Heart right ventricle (tissue), 16 donors: ENCODE results near the gene PCNP. TPM values are rescaled to one million over a fixed set of nuclear protein-coding genes. Genes with fewer than 3 reads are reported as not detected.

Experiments used
- ATAC-seq, 8 donors: fragments of 200-7000 bp; cut with Tn5 transposase; one replicate each; pipeline ENCODE4 v1.9.1; 2020; ENCODE audit warnings: mild to moderate bottlenecking in 8 of 8, moderate library complexity in 8 of 8, moderate number of reproducible peaks in 1 of 8
- DNase-seq, 2 donors: peaks; one replicate each; pipeline ENCODE4 v3.0.0-alpha.2; 2020
- H3K27ac ChIP-seq, 10 donors: fragments of 200-600 bp; sonication (generic) in 2 of 10; one replicate each; pipeline versions ENCODE4 v1.5.0 to v1.8.0; 2020 to 2022; ENCODE audit warnings: mild to moderate bottlenecking in 3 of 10
- H3K27me3 ChIP-seq, 7 donors: fragments of 200-600 bp; one replicate each; pipeline ENCODE4 v1.8.0; 2021 to 2022; ENCODE audit warnings: mild to moderate bottlenecking in 2 of 7
- H3K36me3 ChIP-seq, 9 donors: fragments of 200-600 bp; sonication (generic) in 1 of 9; one replicate each; pipeline versions ENCODE4 v1.5.0 to v1.8.0; 2020 to 2022; ENCODE audit warnings: mild to moderate bottlenecking in 2 of 9
- H3K4me1 ChIP-seq, 9 donors: fragments of 200-600 bp; sonication (generic) in 1 of 9; one replicate each; pipeline versions ENCODE4 v1.5.0 to v1.8.0; 2020 to 2022; ENCODE audit warnings: mild to moderate bottlenecking in 4 of 9
- H3K4me3 ChIP-seq, 10 donors: fragments of 200-600 bp; sonication (generic) in 2 of 10; one replicate each; pipeline versions ENCODE4 v1.5.0 to v1.8.0; 2020 to 2022; ENCODE audit warnings: mild to moderate bottlenecking in 7 of 10, moderate library complexity in 2 of 10
- H3K9me3 ChIP-seq, 11 donors: fragments of 200-600 bp in 10 of 11; sonication (generic) in 2 of 11; one replicate each; pipeline versions ENCODE4 v1.5.0 to v1.8.0; 2013 to 2022; ENCODE audit warnings: mild to moderate bottlenecking in 2 of 11, control low read depth in 1 of 11, moderate library complexity in 1 of 11
- WGBS, 2 donors: extraction: QIAGEN DNeasy Blood & Tissue Kit; methylation state at CpG; one replicate each; pipeline ENCODE4 v1.1.7; 2013; ENCODE audit warnings: inconsistent platforms in 1 of 2; 5-methylcytosine and 5-hydroxymethylcytosine counted together
- intact Hi-C, 10 donors: fragments of 100-400 bp; cut with DNase I; formaldehyde crosslinking; loops; one replicate each; pipeline versions ENCODE4 v1.11.1 to v1.14.2; 2022
- polyA plus RNA-seq, 2 donors: library from polyadenylated mRNA; stranded (reverse); fragments of 200-250 nt; gene quantifications; one replicate each; pipeline ENCODE4 v1.2.3, GENCODE V29; 2013
- total RNA-seq, 10 donors: library from RNA; stranded (reverse); fragmentation: NEBNext Ultra II Directional in 3 of 10; extraction: Animal tissue kit (Norgen Biotek cat#: 25700) in 3 of 10; gene quantifications; one replicate each; pipeline versions ENCODE4 v1.2.1 to v1.2.4, GENCODE V29; 2021 to 2023
- TF ChIP-seq, protein P1 (sequence below), 9 donors: fragments of 200-600 bp; sonication (generic) in 2 of 9; IDR thresholded peaks; one replicate each; pipeline versions ENCODE4 v1.5.0 to v1.8.0; 2021 to 2022; ENCODE audit warnings: antibody characterized with exemption in 9 of 9, mild to moderate bottlenecking in 5 of 9, moderate library complexity in 1 of 9
- donor health status: Arrhythmogenic right ventricular cardiomyopathy.
- donor health status: ischemic (EF 13 %, LVEDD 7.1; RV severe dilation, severe dysfunction).
- donor health status: healthy with polysubstance abuse.
- donor health status: DM: no; HTN: yes; CAD: no.
- donor health status: DM: no; HTN: no; CAD: no.
- donor health status: ischemic (EF 25% LVEDD 6.9; RV normal size, moderate dysfunction).
- donor health status: ischemic (EF 25% LVEDD 5.7; RV mildly dilated, moderate dysfunction).
- donor health status: healthy.
- donor health status: DM: yes; HTN: yes; CAD: no.
- donor health status: Ischemic cardiomyopathy.
- donor health status: ischemic (EF 35%, LVEDD 5.7; RV mildly dilated, moderate dysfunction).
- donor health status: nonischemic (EF 11% LVEDD 7.7; RV severe dilation, severe dysfunction).
- donor health status: DM: yes; HTN: yes; CAD: no.
- donor health status: PGD.
- donor health status: ischemic (EF 29% LVEDD 5.4; RV normal size, mild dysfunction).
- donor health status: nonischemic (EF 23%, LVEDD 6.1; RV moderate dilation, normal function).

The PCNP gene
- total and polyA plus RNA-seq, 12 donors = 64.3 to 145 (median 121) TPM

DNA sequence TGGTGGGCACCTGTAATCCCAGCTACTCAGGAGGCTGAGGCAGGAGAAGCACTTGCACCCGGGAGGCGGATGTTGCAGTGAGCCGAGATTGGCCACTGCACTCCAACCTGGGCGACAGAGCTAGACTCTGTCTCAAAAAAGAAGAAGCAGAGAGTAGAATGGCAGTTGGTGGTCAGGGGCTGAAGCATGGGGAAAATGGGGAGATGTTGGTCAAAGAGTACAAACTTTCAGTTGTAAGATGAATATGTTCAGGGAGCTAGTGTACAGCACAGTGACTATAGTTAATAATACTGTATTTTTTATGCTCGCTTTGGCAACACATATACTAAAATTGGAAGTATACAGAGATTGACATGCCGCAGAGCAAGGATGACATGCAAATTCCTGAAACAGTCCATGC lies 41.5 kb downstream of the PCNP start:
- no peak overlapping the region for H3K27ac ChIP-seq
- no peak for DNase-seq
- no peaks in the 10 kb centered on the region for H3K36me3 ChIP-seq
- H3K27me3 ChIP-seq = no peaks in the 10 kb centered on the region
- no peaks in the 10 kb centered on the region for H3K4me1 ChIP-seq
- no peak for ATAC-seq
- intact Hi-C loops = no loop called here
- peaks cover 0 to 11% (median 0%) of the 10 kb centered on the region in 11 donors for H3K9me3 ChIP-seq
- TF ChIP-seq, protein P1, sequence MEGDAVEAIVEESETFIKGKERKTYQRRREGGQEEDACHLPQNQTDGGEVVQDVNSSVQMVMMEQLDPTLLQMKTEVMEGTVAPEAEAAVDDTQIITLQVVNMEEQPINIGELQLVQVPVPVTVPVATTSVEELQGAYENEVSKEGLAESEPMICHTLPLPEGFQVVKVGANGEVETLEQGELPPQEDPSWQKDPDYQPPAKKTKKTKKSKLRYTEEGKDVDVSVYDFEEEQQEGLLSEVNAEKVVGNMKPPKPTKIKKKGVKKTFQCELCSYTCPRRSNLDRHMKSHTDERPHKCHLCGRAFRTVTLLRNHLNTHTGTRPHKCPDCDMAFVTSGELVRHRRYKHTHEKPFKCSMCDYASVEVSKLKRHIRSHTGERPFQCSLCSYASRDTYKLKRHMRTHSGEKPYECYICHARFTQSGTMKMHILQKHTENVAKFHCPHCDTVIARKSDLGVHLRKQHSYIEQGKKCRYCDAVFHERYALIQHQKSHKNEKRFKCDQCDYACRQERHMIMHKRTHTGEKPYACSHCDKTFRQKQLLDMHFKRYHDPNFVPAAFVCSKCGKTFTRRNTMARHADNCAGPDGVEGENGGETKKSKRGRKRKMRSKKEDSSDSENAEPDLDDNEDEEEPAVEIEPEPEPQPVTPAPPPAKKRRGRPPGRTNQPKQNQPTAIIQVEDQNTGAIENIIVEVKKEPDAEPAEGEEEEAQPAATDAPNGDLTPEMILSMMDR (IDR thresholded peaks at IDR 0.05) = no peak
- 93 to 96% methylated on average over 6 of the region's 6 CpGs for WGBS, 2 donors
- no peak overlapping the region for H3K4me3 ChIP-seq

DNA sequence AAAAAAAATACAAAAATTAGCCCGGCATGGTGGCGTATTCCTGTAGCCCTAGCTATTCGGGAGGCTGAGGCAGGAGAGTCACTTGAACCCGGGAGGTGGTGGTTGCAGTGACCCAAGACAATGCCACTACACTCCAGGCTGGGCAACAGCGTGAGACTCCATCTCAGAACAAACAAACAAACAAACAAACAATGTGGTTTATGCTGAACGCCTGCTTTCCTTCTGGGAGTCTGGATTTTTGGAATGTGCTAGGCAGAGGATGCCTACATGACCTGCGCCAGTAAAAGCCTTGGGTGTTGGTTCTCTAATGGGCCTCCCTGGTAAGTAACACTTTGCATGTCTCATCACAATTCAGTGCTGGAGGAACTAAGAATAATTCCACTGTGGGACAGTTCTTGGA lies 43.5 kb downstream of the PCNP start:
- 87 to 88% methylated on average over 7 of the region's 7 CpGs for WGBS, 2 donors
- peaks cover 0 to 11% (median 0%) of the 10 kb centered on the region in 11 donors for H3K9me3 ChIP-seq
- TF ChIP-seq, protein P1 (IDR thresholded peaks at IDR 0.05) = no peak
- no peak for DNase-seq
- no peaks in the 10 kb centered on the region for H3K36me3 ChIP-seq
- no peak overlapping the region for H3K4me3 ChIP-seq
- H3K4me1 ChIP-seq = no peaks in the 10 kb centered on the region
- intact Hi-C loops = no loop called here
- ATAC-seq = no peak
- no peaks in the 10 kb centered on the region for H3K27me3 ChIP-seq
- no peak overlapping the region for H3K27ac ChIP-seq

DNA sequence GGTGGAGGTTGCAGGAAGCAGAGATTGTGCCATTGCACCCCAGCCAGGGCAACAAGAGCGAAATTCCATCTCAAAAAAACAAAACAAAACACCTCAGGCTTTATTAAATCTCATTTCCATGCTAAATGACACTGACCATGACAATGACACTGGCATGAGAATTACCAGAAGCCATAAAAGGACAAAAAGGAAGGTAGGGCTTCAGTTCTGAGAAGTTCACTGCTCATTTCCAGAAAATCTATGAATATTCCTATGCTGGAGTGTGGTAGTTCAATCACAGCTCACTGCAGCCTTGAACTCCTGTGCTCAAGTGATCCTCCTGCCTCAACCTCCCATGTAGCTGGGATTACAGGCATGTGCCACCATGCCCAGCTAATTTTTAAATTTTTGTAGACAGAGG lies 44.7 kb downstream of the PCNP start:
- H3K27me3 ChIP-seq = no peaks in the 10 kb centered on the region

DNA sequence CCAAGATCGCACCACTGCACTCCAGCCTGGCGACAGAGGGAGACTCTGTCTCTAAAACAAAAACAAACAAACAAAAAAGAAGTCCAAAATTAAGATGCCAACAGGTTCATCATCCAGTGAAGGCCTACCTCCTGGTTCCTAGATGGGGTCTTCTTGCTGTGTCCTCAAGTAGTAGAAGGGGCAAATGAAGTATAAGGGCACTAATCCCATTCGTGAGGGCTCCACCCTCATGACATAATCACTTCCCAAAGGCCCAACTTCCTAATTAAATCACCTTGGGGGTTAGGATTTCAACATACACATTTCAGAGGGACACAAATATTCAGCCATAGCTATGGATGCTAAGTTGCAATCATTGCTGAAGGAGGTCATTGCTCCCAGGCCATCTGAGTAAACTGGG lies 45.8 kb downstream of the PCNP start:
- WGBS, 2 donors = 88 to 93% methylated on average over 3 of the region's 3 CpGs
- ATAC-seq (no peak), DNase-seq (no peak)
- intact Hi-C loops = no loop called here
- TF ChIP-seq, protein P1 (IDR thresholded peaks at IDR 0.05) = no peak
- Histone ChIP-seq H3K4me1 (no peaks in the 10 kb centered on the region), H3K4me3 (no peak overlapping the region), H3K36me3 (no peaks in the 10 kb centered on the region), H3K27me3 (no peaks in the 10 kb centered on the region), H3K27ac (no peak overlapping the region), H3K9me3 (peaks cover 0 to 12% (median 0%) of the 10 kb centered on the region in 11 donors)

More for the DNA sequence above, 44.7 kb downstream of the PCNP start:
- H3K27ac ChIP-seq = no peak overlapping the region
- no peak for ATAC-seq
- H3K36me3 ChIP-seq = no peaks in the 10 kb centered on the region
- WGBS, 2 donors = 72 to 87% methylated on average over 1 of the region's 1 CpG
- intact Hi-C loops = no loop called here
- no peak for DNase-seq
- H3K9me3 ChIP-seq = peaks cover 0 to 11% (median 0%) of the 10 kb centered on the region in 11 donors
- H3K4me3 ChIP-seq = no peak overlapping the region
- no peaks in the 10 kb centered on the region for H3K4me1 ChIP-seq
- TF ChIP-seq, protein P1 (IDR thresholded peaks at IDR 0.05) = no peak
